ENCODE measurements around the gene FDXACB1.

- TF ChIP-seq POLR2A (IDR thresholded peaks at IDR 0.05; ENCODE audit: low read depth, low read length) (no peak), TAF1 (IDR thresholded peaks at IDR 0.05; ENCODE audit: low read depth, low read length) (no peak), POLR2AphosphoS5 (IDR thresholded peaks at IDR 0.05; ENCODE audit: low read depth, low read length) (no peak), POU2F2 (IDR thresholded peaks at IDR 0.05; ENCODE audit: low read depth, low read length) (no peak), SPI1 (IDR thresholded peaks at IDR 0.05; ENCODE audit: low read depth, low read length) (no peak), PAX5 (IDR thresholded peaks at IDR 0.05; ENCODE audit: insufficient read depth, low read length, severe bottlenecking) (no peak)
Measured at GRCh38 chr11:111917312-111917711, 38.3 kb upstream of the FDXACB1 start.

Measured in GM12891 (cell line).